Measurements from ENCODE around the gene KIAA1217.

KIAA1217 gene

GRCh38 chr10:24255115-24255880 is 46.4 kb downstream of the KIAA1217 start:
- H3K36me3 ChIP-seq (ENCODE audit: control insufficient read depth in 1 of 2, insufficient read depth in 2 of 2, low read length in 2 of 2), result no peaks in the 10 kb centered on the region
- no peaks in the 10 kb centered on the region for H3K27me3 ChIP-seq (ENCODE audit: control insufficient read depth in 1 of 2, insufficient read depth in 2 of 2, low read length in 2 of 2)
- no peak overlapping the region for H3K4me3 ChIP-seq (ENCODE audit: low read depth in 1 of 2, low read length in 2 of 2)
- no peaks in the 10 kb centered on the region for H3K4me1 ChIP-seq (ENCODE audit: control insufficient read depth in 1 of 2, insufficient read depth in 2 of 2, low read length in 2 of 2)
- H3K9me3 ChIP-seq (ENCODE audit: control insufficient read depth in 1 of 2, low read length in 2 of 2), result no peaks in the 10 kb centered on the region
- no peak overlapping the region for H3K27ac ChIP-seq (ENCODE audit: low read depth, low read length)
- H3K9ac ChIP-seq (ENCODE audit: low read depth in 1 of 2, low read length in 2 of 2), result no peak overlapping the region

DNA sequence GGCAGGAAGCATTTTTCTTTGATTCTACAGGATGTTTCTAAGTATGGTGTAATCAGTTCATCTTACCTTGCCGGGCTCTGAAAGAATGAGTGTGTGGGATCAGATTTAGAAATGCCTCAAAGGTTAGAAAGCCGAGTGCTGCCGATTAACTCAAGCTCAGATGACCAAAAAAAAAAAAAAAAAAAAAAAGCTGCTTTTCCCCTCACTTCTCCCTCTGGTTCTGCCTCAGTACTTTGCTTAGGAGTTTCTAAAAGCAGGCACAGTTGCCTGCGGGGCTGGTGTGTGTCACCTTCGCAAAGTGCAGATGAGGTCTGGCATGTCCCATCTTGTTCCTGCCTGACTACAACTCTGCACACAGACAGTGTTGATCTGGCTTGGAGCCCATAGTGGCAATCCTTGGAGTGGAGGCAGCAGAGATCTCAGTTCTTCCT is 47.0 kb downstream of the KIAA1217 start:
- Histone ChIP-seq H3K27ac (ENCODE audit: low read depth, low read length) (no peak overlapping the region), H3K4me3 (ENCODE audit: low read depth in 1 of 2, low read length in 2 of 2) (no peak overlapping the region), H3K9me3 (ENCODE audit: control insufficient read depth in 1 of 2, low read length in 2 of 2) (no peaks in the 10 kb centered on the region), H3K9ac (ENCODE audit: low read depth in 1 of 2, low read length in 2 of 2) (no peak overlapping the region), H3K36me3 (ENCODE audit: control insufficient read depth in 1 of 2, insufficient read depth in 2 of 2, low read length in 2 of 2) (no peaks in the 10 kb centered on the region), H3K27me3 (ENCODE audit: control insufficient read depth in 1 of 2, insufficient read depth in 2 of 2, low read length in 2 of 2) (no peaks in the 10 kb centered on the region), H3K4me1 (ENCODE audit: control insufficient read depth in 1 of 2, insufficient read depth in 2 of 2, low read length in 2 of 2) (no peaks in the 10 kb centered on the region)

DNA sequence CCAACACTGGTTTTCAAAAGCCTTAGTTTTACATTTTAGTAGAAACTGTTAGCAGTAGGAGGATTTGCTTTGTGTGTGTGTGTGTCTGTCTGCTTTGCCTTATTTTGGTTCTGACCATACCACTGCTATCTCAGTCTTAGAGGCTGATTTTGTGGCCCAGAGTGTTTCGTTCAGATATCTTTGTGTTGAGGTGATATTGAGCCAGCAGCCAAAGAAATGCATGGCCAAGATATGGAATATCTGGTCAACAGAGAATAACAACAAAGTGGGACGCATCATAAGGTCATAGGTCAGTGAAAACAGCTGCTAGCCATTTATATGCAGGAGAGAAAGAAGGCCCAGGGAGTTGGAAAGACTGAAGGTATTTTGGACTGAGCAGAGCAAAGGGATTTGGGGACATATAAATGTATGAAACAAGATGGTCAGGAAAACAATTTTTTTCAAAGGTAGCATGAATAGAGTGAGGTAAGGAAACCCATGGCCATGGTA is 47.7 kb downstream of the KIAA1217 start:
- Histone ChIP-seq H3K9me3 (ENCODE audit: control insufficient read depth in 1 of 2, low read length in 2 of 2) (no peaks in the 10 kb centered on the region), H3K36me3 (ENCODE audit: control insufficient read depth in 1 of 2, insufficient read depth in 2 of 2, low read length in 2 of 2) (no peaks in the 10 kb centered on the region), H3K9ac (ENCODE audit: low read depth in 1 of 2, low read length in 2 of 2) (no peak overlapping the region), H3K4me1 (ENCODE audit: control insufficient read depth in 1 of 2, insufficient read depth in 2 of 2, low read length in 2 of 2) (no peaks in the 10 kb centered on the region), H3K27ac (ENCODE audit: low read depth, low read length) (no peak overlapping the region), H3K4me3 (ENCODE audit: low read depth in 1 of 2, low read length in 2 of 2) (no peak overlapping the region), H3K27me3 (ENCODE audit: control insufficient read depth in 1 of 2, insufficient read depth in 2 of 2, low read length in 2 of 2) (no peaks in the 10 kb centered on the region)

DNA sequence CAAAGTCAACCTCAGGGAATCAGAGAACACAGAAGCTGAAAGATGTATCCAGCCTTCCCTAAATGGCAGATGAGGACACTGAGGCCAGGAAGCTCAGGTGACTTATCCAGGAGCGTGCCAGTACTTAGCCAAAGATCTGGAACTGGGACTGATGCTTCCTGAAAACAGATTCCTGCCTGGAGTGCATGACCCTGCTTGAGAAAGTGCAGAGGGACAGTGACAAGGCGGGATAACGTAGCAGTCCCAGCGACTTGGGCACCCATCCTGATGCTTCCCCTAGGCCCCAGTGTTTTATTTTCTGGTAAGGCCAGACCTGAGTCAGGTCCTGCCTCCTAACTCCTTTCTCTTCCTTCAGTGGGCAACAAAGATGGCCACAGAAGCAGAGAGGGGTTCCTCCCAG is 48.6 kb downstream of the KIAA1217 start:
- Histone ChIP-seq H3K27ac (ENCODE audit: low read depth, low read length) (no peak overlapping the region), H3K36me3 (ENCODE audit: control insufficient read depth in 1 of 2, insufficient read depth in 2 of 2, low read length in 2 of 2) (no peaks in the 10 kb centered on the region), H3K4me1 (ENCODE audit: control insufficient read depth in 1 of 2, insufficient read depth in 2 of 2, low read length in 2 of 2) (no peaks in the 10 kb centered on the region), H3K9ac (ENCODE audit: low read depth in 1 of 2, low read length in 2 of 2) (no peak overlapping the region), H3K27me3 (ENCODE audit: control insufficient read depth in 1 of 2, insufficient read depth in 2 of 2, low read length in 2 of 2) (no peaks in the 10 kb centered on the region), H3K9me3 (ENCODE audit: control insufficient read depth in 1 of 2, low read length in 2 of 2) (no peaks in the 10 kb centered on the region), H3K4me3 (ENCODE audit: low read depth in 1 of 2, low read length in 2 of 2) (no peak overlapping the region)

DNA sequence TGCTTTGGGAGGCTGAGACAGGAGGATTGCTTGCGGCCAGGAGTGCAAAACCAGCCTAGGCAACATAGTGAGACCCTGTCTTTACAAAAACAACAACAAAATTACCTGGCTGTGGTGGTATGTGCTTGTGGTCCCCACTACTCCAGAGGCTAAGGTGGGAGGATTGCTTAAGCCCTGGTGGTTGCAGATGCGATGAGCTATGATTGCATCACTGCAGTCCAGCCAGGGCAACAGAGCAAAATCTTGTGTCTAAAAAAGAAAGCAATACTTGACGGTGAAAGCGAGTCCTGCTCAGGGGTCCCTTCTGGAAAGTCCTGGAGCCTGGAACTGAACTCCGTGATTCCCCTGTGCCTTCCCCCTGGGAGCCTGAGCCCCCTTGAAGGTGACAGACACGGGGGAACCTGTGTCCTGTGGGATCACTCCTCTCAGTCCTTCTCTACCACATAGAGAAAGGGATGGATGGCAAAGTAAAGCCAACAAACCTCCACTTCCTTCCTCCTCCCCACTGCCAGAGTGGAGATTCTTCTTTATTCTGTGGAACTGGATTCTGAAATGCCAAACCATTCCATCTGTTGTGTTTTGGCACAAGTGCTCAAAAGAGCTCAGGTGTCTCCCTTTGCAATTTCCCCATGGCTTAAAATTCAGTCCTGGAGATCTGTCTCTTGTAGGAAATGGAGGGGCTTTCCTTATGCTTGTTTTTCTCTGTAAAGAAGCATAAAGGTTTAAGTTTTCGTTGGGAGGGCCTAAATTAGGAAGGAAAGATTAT is 50.6 kb downstream of the KIAA1217 start:
- H3K27me3 ChIP-seq (ENCODE audit: control insufficient read depth in 1 of 2, insufficient read depth in 2 of 2, low read length in 2 of 2), result no peaks in the 10 kb centered on the region
- no peak overlapping the region for H3K27ac ChIP-seq (ENCODE audit: low read depth, low read length)
- H3K36me3 ChIP-seq (ENCODE audit: control insufficient read depth in 1 of 2, insufficient read depth in 2 of 2, low read length in 2 of 2), result no peaks in the 10 kb centered on the region
- H3K4me1 ChIP-seq (ENCODE audit: control insufficient read depth in 1 of 2, insufficient read depth in 2 of 2, low read length in 2 of 2), result no peaks in the 10 kb centered on the region
- H3K9ac ChIP-seq (ENCODE audit: low read depth in 1 of 2, low read length in 2 of 2), result no peak overlapping the region
- H3K4me3 ChIP-seq (ENCODE audit: low read depth in 1 of 2, low read length in 2 of 2), result no peak overlapping the region
- H3K9me3 ChIP-seq (ENCODE audit: control insufficient read depth in 1 of 2, low read length in 2 of 2), result no peaks in the 10 kb centered on the region

DNA sequence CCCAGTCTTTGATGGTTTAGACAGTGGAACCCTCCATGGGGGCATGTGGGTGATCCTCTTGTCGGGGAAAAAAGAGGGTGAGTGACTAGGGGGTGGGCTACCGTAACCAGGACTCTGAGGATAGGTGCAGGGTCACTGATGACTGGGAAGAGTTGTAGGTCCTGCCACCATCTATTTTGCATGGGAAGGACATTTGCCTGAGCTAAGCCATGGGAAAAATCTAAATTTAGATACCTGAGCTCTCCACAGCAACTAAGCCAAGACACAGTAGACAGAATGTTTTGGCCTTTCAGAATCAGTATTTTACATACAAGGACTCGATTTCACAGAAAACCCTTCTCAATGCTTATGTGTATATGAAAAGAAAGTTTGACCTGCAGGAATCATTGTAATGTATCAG is 52.7 kb downstream of the KIAA1217 start:
- Histone ChIP-seq H3K27me3 (ENCODE audit: control insufficient read depth in 1 of 2, insufficient read depth in 2 of 2, low read length in 2 of 2) (no peaks in the 10 kb centered on the region), H3K9me3 (ENCODE audit: control insufficient read depth in 1 of 2, low read length in 2 of 2) (no peaks in the 10 kb centered on the region), H3K27ac (ENCODE audit: low read depth, low read length) (no peak overlapping the region), H3K9ac (ENCODE audit: low read depth in 1 of 2, low read length in 2 of 2) (no peak overlapping the region), H3K4me3 (ENCODE audit: low read depth in 1 of 2, low read length in 2 of 2) (no peak overlapping the region), H3K36me3 (ENCODE audit: control insufficient read depth in 1 of 2, insufficient read depth in 2 of 2, low read length in 2 of 2) (no peaks in the 10 kb centered on the region), H3K4me1 (ENCODE audit: control insufficient read depth in 1 of 2, insufficient read depth in 2 of 2, low read length in 2 of 2) (no peaks in the 10 kb centered on the region)

GRCh38 chr10:24262929-24263590 is 54.1 kb downstream of the KIAA1217 start:
- no peak overlapping the region for H3K9ac ChIP-seq (ENCODE audit: low read depth in 1 of 2, low read length in 2 of 2)
- no peaks in the 10 kb centered on the region for H3K4me1 ChIP-seq (ENCODE audit: control insufficient read depth in 1 of 2, insufficient read depth in 2 of 2, low read length in 2 of 2)
- H3K27ac ChIP-seq (ENCODE audit: low read depth, low read length), result no peak overlapping the region

GRCh38 chr10:24269476-24269875 is 60.5 kb downstream of the KIAA1217 start:
- H3K4me3 ChIP-seq (ENCODE audit: low read depth in 1 of 2, low read length in 2 of 2), result no peak overlapping the region
- H3K36me3 ChIP-seq (ENCODE audit: control insufficient read depth in 1 of 2, insufficient read depth in 2 of 2, low read length in 2 of 2), result no peaks in the 10 kb centered on the region
- no peak overlapping the region for H3K27ac ChIP-seq (ENCODE audit: low read depth, low read length)
- H3K27me3 ChIP-seq (ENCODE audit: control insufficient read depth in 1 of 2, insufficient read depth in 2 of 2, low read length in 2 of 2), result no peaks in the 10 kb centered on the region
- H3K4me1 ChIP-seq (ENCODE audit: control insufficient read depth in 1 of 2, insufficient read depth in 2 of 2, low read length in 2 of 2), result no peaks in the 10 kb centered on the region
- no peak overlapping the region for H3K9ac ChIP-seq (ENCODE audit: low read depth in 1 of 2, low read length in 2 of 2)
- H3K9me3 ChIP-seq (ENCODE audit: control insufficient read depth in 1 of 2, low read length in 2 of 2), result no peaks in the 10 kb centered on the region

More at GRCh38 chr10:24262929-24263590, 54.1 kb downstream of the KIAA1217 start:
- Histone ChIP-seq H3K9me3 (ENCODE audit: control insufficient read depth in 1 of 2, low read length in 2 of 2) (no peaks in the 10 kb centered on the region), H3K4me3 (ENCODE audit: low read depth in 1 of 2, low read length in 2 of 2) (no peak overlapping the region), H3K36me3 (ENCODE audit: control insufficient read depth in 1 of 2, insufficient read depth in 2 of 2, low read length in 2 of 2) (no peaks in the 10 kb centered on the region), H3K27me3 (ENCODE audit: control insufficient read depth in 1 of 2, insufficient read depth in 2 of 2, low read length in 2 of 2) (no peaks in the 10 kb centered on the region)

DNA sequence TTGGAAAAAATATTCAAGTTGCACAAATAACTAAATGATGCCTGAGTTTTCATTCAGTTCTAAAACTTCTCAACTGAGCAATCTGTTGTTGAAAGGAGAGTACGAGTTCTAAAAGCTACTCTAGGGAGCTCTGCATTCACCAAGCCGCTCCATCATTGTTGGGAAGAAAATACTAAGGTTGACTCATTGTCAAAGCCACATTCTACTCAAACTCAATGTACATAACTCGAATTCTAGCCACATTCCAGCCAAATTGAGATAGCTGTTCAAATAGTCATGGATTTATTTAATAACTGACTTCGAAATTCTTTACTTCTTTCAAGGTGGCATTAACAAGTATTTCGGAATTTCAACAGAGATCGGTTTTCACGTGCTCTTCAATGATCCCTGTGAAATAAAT is 63.4 kb downstream of the KIAA1217 start:
- Histone ChIP-seq H3K9me3 (ENCODE audit: control insufficient read depth in 1 of 2, low read length in 2 of 2) (no peaks in the 10 kb centered on the region), H3K27me3 (ENCODE audit: control insufficient read depth in 1 of 2, insufficient read depth in 2 of 2, low read length in 2 of 2) (no peaks in the 10 kb centered on the region)

DNA sequence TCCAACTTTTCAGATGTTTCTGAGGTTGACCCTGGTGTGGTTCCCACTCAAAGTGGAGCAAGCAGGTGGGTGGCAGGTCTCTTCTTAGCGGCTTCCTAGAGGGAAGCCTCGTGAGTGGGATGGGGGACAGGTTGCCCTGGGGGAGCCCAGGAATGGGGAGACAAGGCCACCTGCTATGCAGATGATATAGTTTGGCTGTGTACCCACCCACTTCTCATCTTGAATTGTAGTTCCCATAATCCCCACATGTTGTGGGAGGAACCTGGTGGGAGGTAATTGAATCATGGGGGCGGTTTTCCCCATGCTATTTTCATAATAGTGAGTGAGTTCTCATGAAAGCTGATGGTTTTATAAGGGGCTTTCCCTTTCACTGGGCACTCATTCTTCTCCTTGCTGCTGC is 68.3 kb downstream of the KIAA1217 start:
- no peaks in the 10 kb centered on the region for H3K4me1 ChIP-seq (ENCODE audit: control insufficient read depth in 1 of 2, insufficient read depth in 2 of 2, low read length in 2 of 2)
- H3K4me3 ChIP-seq (ENCODE audit: low read depth in 1 of 2, low read length in 2 of 2), result no peak overlapping the region
- H3K36me3 ChIP-seq (ENCODE audit: control insufficient read depth in 1 of 2, insufficient read depth in 2 of 2, low read length in 2 of 2), result no peaks in the 10 kb centered on the region
- no peaks in the 10 kb centered on the region for H3K27me3 ChIP-seq (ENCODE audit: control insufficient read depth in 1 of 2, insufficient read depth in 2 of 2, low read length in 2 of 2)
- H3K9me3 ChIP-seq (ENCODE audit: control insufficient read depth in 1 of 2, low read length in 2 of 2), result no peaks in the 10 kb centered on the region
- H3K27ac ChIP-seq (ENCODE audit: low read depth, low read length), result no peak overlapping the region
- H3K9ac ChIP-seq (ENCODE audit: low read depth in 1 of 2, low read length in 2 of 2), result no peak overlapping the region

More for the DNA sequence above, 63.4 kb downstream of the KIAA1217 start:
- Histone ChIP-seq H3K4me1 (ENCODE audit: control insufficient read depth in 1 of 2, insufficient read depth in 2 of 2, low read length in 2 of 2) (no peaks in the 10 kb centered on the region), H3K4me3 (ENCODE audit: low read depth in 1 of 2, low read length in 2 of 2) (no peak overlapping the region), H3K27ac (ENCODE audit: low read depth, low read length) (no peak overlapping the region), H3K36me3 (ENCODE audit: control insufficient read depth in 1 of 2, insufficient read depth in 2 of 2, low read length in 2 of 2) (no peaks in the 10 kb centered on the region), H3K9ac (ENCODE audit: low read depth in 1 of 2, low read length in 2 of 2) (no peak overlapping the region)

Data from duodenal mucosa (tissue), 2 donors.